IPS-15b (cell line): ENCODE results near the gene CTDP1.
"Not testable (repeated sequence)": the region's sequence is repeated elsewhere in the genome, so short reads cannot be mapped to it uniquely, and the experiment has no call there.

ENCODE experiments used
- H3K27me3 ChIP-seq: one replicate; pipeline ENCODE4 v1.6.1; 2013; ENCODE audit warnings: low read length; ENCODE audit not compliant: control insufficient read depth, insufficient read depth
- H3K36me3 ChIP-seq: one replicate; pipeline ENCODE4 v1.6.1; 2013; ENCODE audit warnings: low read length; ENCODE audit not compliant: control insufficient read depth, insufficient read depth
- H3K4me1 ChIP-seq: one replicate; pipeline ENCODE4 v1.6.1; 2013; ENCODE audit warnings: mild to moderate bottlenecking, low read length; ENCODE audit not compliant: control insufficient read depth, insufficient read depth
- H3K4me3 ChIP-seq: one replicate; pipeline ENCODE4 v1.5.1; 2013; ENCODE audit warnings: low read depth, low read length
- H3K9ac ChIP-seq: one replicate; pipeline ENCODE4 v1.6.1; 2013; ENCODE audit warnings: low read depth, mild to moderate bottlenecking, low read length
- H3K9me3 ChIP-seq: one replicate; pipeline ENCODE4 v1.6.1; 2013; ENCODE audit warnings: mild to moderate bottlenecking, low read length; ENCODE audit not compliant: control insufficient read depth, insufficient read depth

Gene CTDP1

DNA sequence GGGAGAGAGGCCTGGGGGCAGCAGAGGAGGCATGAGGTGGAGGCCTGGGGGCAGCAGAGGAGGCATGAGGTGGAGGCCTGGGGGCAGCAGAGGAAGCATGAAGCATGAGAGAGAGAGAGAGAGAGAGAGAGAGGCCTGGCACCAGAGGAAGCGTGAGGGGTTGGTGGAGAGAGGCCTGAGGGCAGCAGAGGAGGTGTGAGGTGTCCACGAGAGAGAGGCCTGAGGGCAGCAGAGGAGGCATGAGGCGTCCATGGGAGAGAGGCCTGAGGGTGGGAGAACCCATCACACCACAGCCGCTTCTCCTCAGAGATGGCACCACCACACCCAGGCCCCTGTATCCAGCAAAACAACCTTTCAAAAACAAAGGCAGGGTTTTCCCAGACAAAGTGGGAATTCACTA is 62.5 kb downstream of the CTDP1 start:
- Histone ChIP-seq H3K4me3 (no peak overlapping the region), H3K9ac (no peak overlapping the region), H3K27me3 (no peaks in the 10 kb centered on the region), H3K9me3 (no peaks in the 10 kb centered on the region), H3K36me3 (peaks cover 20% of the 10 kb centered on the region), H3K4me1 (no peaks in the 10 kb centered on the region)

GRCh38 chr18:79744625-79745024 is 65.0 kb downstream of the CTDP1 start:
- Histone ChIP-seq H3K4me3 (no peak overlapping the region), H3K27me3 (no peaks in the 10 kb centered on the region), H3K9me3 (no peaks in the 10 kb centered on the region), H3K9ac (no peak overlapping the region), H3K36me3 (peaks cover 21% of the 10 kb centered on the region), H3K4me1 (no peaks in the 10 kb centered on the region)

DNA sequence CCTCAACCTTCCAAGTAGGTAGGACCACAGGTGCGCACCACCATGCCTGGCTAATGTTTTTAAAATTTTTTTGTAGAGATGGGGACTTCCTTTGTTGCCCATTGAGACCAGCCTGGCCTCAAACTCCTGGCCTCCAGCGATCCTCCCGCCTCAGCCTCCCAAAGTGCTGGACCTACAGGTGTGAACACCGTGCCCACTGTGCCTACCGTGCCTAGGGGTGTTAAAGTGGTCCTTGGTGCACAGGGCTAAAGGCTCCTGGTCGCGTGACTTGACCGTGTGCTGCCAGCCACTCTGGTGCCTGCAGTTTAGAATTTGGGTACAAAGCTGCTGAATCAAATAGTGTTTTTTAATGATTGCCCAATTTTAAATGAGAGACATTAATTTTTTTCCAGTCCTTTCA is 67.1 kb downstream of the CTDP1 start:
- H3K27me3 ChIP-seq: no peaks in the 10 kb centered on the region
- H3K4me1 ChIP-seq: no peaks in the 10 kb centered on the region
- H3K36me3 ChIP-seq: peaks cover 18% of the 10 kb centered on the region
- no peak overlapping the region for H3K9ac ChIP-seq
- no peaks in the 10 kb centered on the region for H3K9me3 ChIP-seq
- H3K4me3 ChIP-seq: no peak overlapping the region

DNA sequence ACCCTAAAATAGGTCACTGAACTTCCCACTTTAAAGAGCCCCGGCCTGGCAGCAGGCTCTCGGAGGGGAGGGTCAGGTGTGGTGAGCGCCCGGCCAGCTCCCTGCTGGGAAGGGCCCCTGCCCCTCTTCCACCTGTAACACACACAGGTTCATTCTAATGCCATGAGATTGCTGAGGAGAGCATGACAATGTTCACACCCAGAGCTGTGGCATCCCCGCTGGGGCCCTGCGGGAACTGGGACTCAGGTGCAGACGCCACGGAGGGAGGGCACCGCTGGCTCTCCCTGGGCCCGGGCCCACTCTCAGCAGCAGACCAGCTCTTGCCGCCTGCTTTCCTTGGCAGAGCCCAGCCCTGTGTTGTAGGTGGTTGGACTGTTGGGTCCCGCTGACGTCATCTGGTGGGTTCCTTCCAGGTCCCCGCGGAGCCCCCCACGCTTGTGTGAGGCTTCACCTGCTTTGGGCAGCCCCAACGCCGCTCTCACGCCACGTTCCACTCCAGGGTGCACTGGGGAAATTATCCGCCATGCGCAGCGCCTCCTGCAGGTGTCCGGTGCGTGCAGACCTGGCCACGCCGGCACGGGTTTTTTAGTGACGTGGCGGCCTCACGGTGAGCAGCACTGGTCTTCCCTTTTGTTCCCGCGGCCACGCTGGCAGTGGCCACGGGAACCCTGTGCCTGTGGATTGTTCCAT is 67.7 kb downstream of the CTDP1 start:
- peaks cover 15% of the 10 kb centered on the region for H3K36me3 ChIP-seq
- H3K4me1 ChIP-seq: no peaks in the 10 kb centered on the region
- no peaks in the 10 kb centered on the region for H3K9me3 ChIP-seq
- no peak overlapping the region for H3K9ac ChIP-seq
- no peak overlapping the region for H3K4me3 ChIP-seq
- no peaks in the 10 kb centered on the region for H3K27me3 ChIP-seq

DNA sequence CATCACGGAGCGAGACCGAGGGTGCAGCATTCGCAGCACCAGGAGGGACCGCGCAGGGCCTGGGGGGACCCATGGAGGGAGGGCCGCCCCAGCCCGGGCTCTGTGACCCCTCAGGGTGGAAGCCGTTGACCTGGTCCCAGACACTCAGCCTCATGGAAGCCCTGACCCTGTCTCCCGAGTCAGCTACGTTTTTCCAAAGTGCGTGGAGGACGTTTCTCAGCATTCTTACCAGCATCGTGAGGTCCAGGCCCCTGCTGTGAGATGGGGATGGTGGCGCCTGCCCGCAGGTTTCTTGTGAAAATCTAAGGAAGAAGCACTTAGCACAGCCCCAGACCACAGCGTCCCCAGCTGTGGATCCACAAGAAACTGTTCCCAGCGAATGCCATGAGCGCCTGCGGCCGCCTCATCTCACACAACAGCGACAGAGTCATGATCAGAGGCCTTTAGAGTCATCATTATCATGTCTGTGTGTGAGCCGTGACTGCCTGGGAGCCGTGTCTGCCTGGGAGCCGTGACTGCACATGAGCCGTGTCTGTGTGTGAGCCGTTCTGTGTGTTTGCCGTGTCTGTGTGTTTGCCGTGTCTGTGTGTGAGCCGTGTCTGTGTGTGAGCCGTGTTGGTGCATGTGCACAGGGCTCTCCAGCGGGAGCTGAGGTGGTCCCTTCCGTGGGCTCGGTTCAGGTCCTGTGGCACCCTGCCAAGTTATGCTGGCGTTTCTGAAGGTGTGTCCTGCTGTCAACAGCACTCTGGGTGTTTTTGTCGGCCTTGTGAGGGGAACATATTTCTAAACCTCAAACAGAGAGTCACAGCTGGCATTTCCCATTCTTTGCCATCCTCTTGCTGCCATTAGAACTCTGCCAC is 68.9 kb downstream of the CTDP1 start:
- H3K4me1 ChIP-seq: no peaks in the 10 kb centered on the region
- no peak overlapping the region for H3K4me3 ChIP-seq
- H3K9ac ChIP-seq: no peak overlapping the region
- peaks cover 16% of the 10 kb centered on the region for H3K36me3 ChIP-seq
- no peaks in the 10 kb centered on the region for H3K9me3 ChIP-seq
- no peaks in the 10 kb centered on the region for H3K27me3 ChIP-seq

DNA sequence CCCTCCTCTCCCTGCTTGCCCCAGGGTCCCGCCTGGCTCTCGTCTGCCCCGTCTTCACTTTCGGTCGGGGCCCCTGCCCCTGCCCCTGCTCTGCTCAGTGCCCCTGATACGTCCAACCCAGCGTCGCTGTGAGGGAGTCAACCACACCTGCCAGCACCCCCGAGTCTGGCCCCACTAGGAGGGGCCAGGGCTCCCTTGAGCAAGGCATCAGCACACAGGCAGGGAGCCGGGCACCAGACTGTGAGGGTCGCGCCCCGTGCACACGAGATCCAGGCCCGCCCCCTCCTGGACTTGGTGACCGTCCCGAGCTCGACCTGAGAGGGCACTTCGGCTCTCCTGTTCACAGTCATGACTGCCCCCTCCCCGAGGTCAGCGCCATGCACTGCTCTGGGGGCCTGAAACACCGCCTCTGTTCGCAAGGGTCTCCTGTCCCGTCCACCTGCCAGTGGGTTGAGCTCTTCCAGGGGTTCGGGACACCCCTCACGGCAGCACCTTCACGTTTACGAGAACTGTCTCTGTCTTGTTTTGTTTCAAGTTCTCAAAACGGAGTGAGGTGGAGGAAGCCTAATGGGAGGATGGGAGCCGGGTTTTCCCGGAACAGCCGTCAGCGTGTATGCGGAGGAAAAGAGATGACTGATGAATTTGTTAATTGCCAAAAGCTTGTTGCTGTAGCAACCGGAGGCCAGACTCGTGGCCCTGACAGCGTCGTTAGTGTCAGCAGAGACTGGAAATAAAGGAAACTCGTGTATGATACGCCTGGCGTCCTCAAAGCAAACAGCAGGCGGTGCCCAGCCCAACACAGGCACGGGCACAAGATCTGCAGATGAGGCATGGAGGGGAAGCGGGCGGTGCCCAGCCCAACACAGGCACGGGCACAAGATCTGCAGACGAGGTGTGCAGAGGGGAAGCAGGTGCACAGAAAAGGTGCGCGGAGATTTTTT is 69.9 kb downstream of the CTDP1 start:
- Histone ChIP-seq H3K4me3 (no peak overlapping the region), H3K27me3 (no peaks in the 10 kb centered on the region), H3K9ac (no peak overlapping the region), H3K36me3 (peaks cover 24% of the 10 kb centered on the region), H3K9me3 (no peaks in the 10 kb centered on the region), H3K4me1 (no peaks in the 10 kb centered on the region)

- H3K4me3 ChIP-seq: no peak overlapping the region
- peaks cover 30% of the 10 kb centered on the region for H3K36me3 ChIP-seq
- H3K27me3 ChIP-seq: no peaks in the 10 kb centered on the region
- no peaks in the 10 kb centered on the region for H3K9me3 ChIP-seq
- no peaks in the 10 kb centered on the region for H3K4me1 ChIP-seq
- no peak overlapping the region for H3K9ac ChIP-seq
These were observed 71.5 kb downstream of the CTDP1 start for GRCh38 chr18:79750980-79751571.

GRCh38 chr18:79751918-79752578 is 72.4 kb downstream of the CTDP1 start:
- peaks cover 27% of the 10 kb centered on the region for H3K36me3 ChIP-seq
- not testable (repeated sequence) for H3K4me3 ChIP-seq, H3K9ac ChIP-seq, H3K27me3 ChIP-seq, H3K9me3 ChIP-seq, H3K4me1 ChIP-seq

- peaks cover 24% of the 10 kb centered on the region for H3K36me3 ChIP-seq
- not testable (repeated sequence) for H3K4me1 ChIP-seq, H3K4me3 ChIP-seq, H3K9me3 ChIP-seq, H3K9ac ChIP-seq, H3K27me3 ChIP-seq
These were observed 73.3 kb downstream of the CTDP1 start for GRCh38 chr18:79752946-79753345.

- Histone ChIP-seq H3K9ac (no peak overlapping the region), H3K36me3 (peaks cover 24% of the 10 kb centered on the region), H3K9me3 (no peaks in the 10 kb centered on the region), H3K27me3 (no peaks in the 10 kb centered on the region), H3K4me1 (no peaks in the 10 kb centered on the region), H3K4me3 (no peak overlapping the region)
These were observed 73.8 kb downstream of the CTDP1 start for GRCh38 chr18:79753391-79753851.
